PC-9 (cell line): ENCODE measurements around the gene RPL13. TPM values are rescaled to one million over a fixed set of nuclear protein-coding genes. Genes with fewer than 3 reads are reported as not detected.

ENCODE experiments used
- BruUV-seq: library from RNA; stranded (reverse); fragments of 400-500 nt; replicated peaks from 2 replicates; lab custom pipeline; 2021; lab: Mats Ljungman, UMichigan
- CTCF ChIA-PET: fragments of 300-600 bp; sonication (Branson Sonifier 250); formaldehyde crosslinking; loops from one replicate; lab custom pipeline; 2022; ENCODE audit warnings: antibody characterized with exemption; lab: Charles Lee
- POLR2A ChIA-PET: fragments of 300-600 bp; sonication (Branson Sonifier 250); formaldehyde crosslinking; loops from one replicate; lab custom pipeline; 2022; ENCODE audit warnings: antibody characterized with exemption; ENCODE audit not compliant: unreplicated experiment; lab: Charles Lee
- DNase-seq, 2 experiments: peaks; one replicate each; pipeline versions ENCODE4 v3.0.0 to v3.0.0-alpha.2; 2015 to 2022; ENCODE audit warnings: mixed read lengths in 1 of 2
- H2AFZ ChIP-seq: fragments of 200-600 bp; sonication (generic); 2 replicates; pipeline ENCODE4 v1.8.1; 2017; ENCODE audit warnings: antibody characterized with exemption
- H3F3A ChIP-seq: fragments of 200-600 bp; sonication (generic); 2 replicates; pipeline ENCODE4 v1.8.1; 2017; ENCODE audit warnings: antibody characterized with exemption, mild to moderate bottlenecking, low read depth; ENCODE audit not compliant: insufficient read depth
- H3K27ac ChIP-seq: fragments of 200-600 bp; sonication (generic); 2 replicates; pipeline ENCODE4 v1.6.1; 2016; ENCODE audit warnings: mixed run types
- H3K27me3 ChIP-seq: fragments of 200-600 bp; sonication (generic); 2 replicates; pipeline ENCODE4 v1.6.1; 2016; ENCODE audit warnings: low read depth, mixed run types; ENCODE audit not compliant: insufficient read depth
- H3K36me3 ChIP-seq: fragments of 200-600 bp; sonication (generic); 2 replicates; pipeline ENCODE4 v1.6.1; 2016; ENCODE audit warnings: low read depth, mixed run types
- H3K4me1 ChIP-seq: fragments of 200-600 bp; sonication (generic); replicated peaks from 2 replicates; pipeline ENCODE4 v1.6.1; 2016; ENCODE audit warnings: mixed run types; ENCODE audit not compliant: insufficient read depth
- H3K4me2 ChIP-seq: fragments of 200-600 bp; sonication (generic); 2 replicates; pipeline ENCODE4 v1.6.1; 2017; ENCODE audit warnings: mixed run types
- H3K4me3 ChIP-seq: fragments of 200-600 bp; sonication (generic); 2 replicates; pipeline ENCODE4 v1.6.1; 2016; ENCODE audit warnings: mixed run types
- H3K79me2 ChIP-seq: fragments of 200-600 bp; sonication (generic); 2 replicates; pipeline ENCODE4 v1.6.1; 2017; ENCODE audit warnings: low read depth, mixed run types
- H3K9me2 ChIP-seq: fragments of 200-600 bp; sonication (generic); 2 replicates; pipeline ENCODE4 v1.8.1; 2017; ENCODE audit warnings: mild to moderate bottlenecking; ENCODE audit not compliant: insufficient read depth
- H3K9me3 ChIP-seq: fragments of 200-600 bp; sonication (generic); 2 replicates; pipeline ENCODE4 v1.8.1; 2016; ENCODE audit warnings: low read depth; ENCODE audit not compliant: insufficient read depth
- H4K20me1 ChIP-seq: fragments of 200-600 bp; sonication (generic); 2 replicates; pipeline ENCODE4 v1.8.1; 2017; ENCODE audit not compliant: insufficient read depth
- EZH2 ChIP-seq: fragments of 200-600 bp; sonication (generic); IDR thresholded peaks from 2 replicates; pipeline ENCODE4 v1.8.0; 2017; ENCODE audit warnings: antibody characterized with exemption, low read depth
- intact Hi-C: fragments of 100-400 bp; cut with micrococcal nuclease; formaldehyde crosslinking; loops from one replicate; pipeline ENCODE4 v1.10.0; 2022; ENCODE audit not compliant: unreplicated experiment
- total RNA-seq: library from RNA; stranded (reverse); gene quantifications from 2 replicates; pipeline ENCODE4 v1.2.3, GENCODE V29; 2021
- TF ChIP-seq, protein P1 (sequence below): fragments of 200-600 bp; sonication (generic); conservative IDR thresholded peaks from 2 replicates; pipeline ENCODE4 v1.6.1; 2017; ENCODE audit warnings: mixed run types, antibody characterized with exemption, mild to moderate bottlenecking, moderate library complexity

The RPL13 gene
- total RNA-seq, 1 experiment from 2014 or later, result 2,045 TPM

DNA sequence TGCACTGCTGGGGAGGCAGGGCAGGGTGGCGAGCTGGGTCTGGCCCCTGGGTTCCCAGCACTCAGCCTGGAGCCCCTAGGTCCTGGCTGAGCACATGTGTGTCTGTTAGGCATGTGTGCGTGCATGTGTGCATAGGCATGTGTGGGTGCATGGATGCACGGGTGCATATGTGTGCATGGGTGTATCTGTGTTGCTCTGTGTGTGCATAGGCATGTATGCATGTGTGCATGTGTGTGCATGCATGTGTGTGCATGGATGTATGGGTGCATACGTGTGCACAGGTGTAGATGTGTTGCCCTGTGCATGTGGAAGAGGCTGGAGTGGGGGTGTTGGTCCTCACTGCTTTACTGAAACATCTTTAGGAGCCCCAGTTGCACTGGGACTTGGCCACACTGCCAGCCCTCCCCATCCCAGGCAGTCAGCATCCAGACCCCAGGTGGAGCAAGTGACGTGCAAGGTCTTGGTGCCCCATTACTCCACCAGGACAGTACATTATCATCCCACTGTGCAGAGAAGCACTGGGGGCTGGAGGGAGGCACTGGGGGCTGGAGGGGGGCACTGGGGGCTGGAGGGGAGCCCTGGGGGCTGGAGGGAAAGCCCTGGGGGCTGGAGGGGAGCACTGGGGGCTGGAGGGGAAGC lies 42.6 kb downstream of the RPL13 start:
- BruUV-seq, result no TSS peak
- H3K4me1 ChIP-seq, result peaks cover 16% of the 10 kb centered on the region; the same call in 1 of the 2 replicates
- H3K9me2 ChIP-seq, result no peaks in the 10 kb centered on the region
- no peaks in the 10 kb centered on the region for H4K20me1 ChIP-seq
- no peak overlapping the region for H2AFZ ChIP-seq
- POLR2A ChIA-PET, result interaction anchor here (0.6 kb wide), 1 partner anchor 97 kb away, joined by 7 read pairs; no protein-coding TSS in a partner anchor
- H3K36me3 ChIP-seq, result no peaks in the 10 kb centered on the region
- DNase-seq, result no peak
- H3K79me2 ChIP-seq, result no peaks in the 10 kb centered on the region
- peak overlapping the region; percentile 71 for H3K4me2 ChIP-seq
- peak overlapping the region; percentile 22; the same call in 1 of the 2 replicates for H3K4me3 ChIP-seq
- CTCF ChIA-PET, result no interaction called here
- peaks cover 17% of the 10 kb centered on the region; the same call in 1 of the 2 replicates for H3F3A ChIP-seq
- no peak overlapping the region for H3K27ac ChIP-seq
- H3K27me3 ChIP-seq, result no peaks in the 10 kb centered on the region
- TF ChIP-seq EZH2, result no peak
- TF ChIP-seq, protein P1, sequence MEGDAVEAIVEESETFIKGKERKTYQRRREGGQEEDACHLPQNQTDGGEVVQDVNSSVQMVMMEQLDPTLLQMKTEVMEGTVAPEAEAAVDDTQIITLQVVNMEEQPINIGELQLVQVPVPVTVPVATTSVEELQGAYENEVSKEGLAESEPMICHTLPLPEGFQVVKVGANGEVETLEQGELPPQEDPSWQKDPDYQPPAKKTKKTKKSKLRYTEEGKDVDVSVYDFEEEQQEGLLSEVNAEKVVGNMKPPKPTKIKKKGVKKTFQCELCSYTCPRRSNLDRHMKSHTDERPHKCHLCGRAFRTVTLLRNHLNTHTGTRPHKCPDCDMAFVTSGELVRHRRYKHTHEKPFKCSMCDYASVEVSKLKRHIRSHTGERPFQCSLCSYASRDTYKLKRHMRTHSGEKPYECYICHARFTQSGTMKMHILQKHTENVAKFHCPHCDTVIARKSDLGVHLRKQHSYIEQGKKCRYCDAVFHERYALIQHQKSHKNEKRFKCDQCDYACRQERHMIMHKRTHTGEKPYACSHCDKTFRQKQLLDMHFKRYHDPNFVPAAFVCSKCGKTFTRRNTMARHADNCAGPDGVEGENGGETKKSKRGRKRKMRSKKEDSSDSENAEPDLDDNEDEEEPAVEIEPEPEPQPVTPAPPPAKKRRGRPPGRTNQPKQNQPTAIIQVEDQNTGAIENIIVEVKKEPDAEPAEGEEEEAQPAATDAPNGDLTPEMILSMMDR, result no peak
- H3K9me3 ChIP-seq, result no peaks in the 10 kb centered on the region
- intact Hi-C loops, result no loop called here

DNA sequence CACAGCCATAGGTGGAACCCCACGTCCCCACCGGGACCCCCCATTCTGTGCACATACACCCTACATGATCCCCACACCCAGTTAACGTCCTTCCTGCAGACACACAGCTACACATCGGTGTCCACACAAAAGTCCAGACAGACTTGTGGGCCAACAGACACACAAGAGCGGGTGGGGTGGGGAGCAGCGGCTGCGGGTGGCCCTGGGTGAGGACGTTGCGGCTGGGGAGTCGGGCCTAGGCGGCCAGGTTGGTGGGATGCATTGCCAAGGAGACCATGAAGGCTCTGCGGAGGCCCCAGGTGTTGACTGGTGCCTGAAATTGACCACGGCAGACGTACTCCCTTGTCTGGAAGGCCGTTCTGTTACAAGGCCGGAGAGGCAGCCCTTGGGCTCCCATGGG lies 44.3 kb downstream of the RPL13 start:
- H3F3A ChIP-seq, result peaks cover 27% of the 10 kb centered on the region; the same call in 1 of the 2 replicates
- peaks cover 23% of the 10 kb centered on the region for H3K4me1 ChIP-seq
- CTCF ChIA-PET, result no interaction called here

DNA sequence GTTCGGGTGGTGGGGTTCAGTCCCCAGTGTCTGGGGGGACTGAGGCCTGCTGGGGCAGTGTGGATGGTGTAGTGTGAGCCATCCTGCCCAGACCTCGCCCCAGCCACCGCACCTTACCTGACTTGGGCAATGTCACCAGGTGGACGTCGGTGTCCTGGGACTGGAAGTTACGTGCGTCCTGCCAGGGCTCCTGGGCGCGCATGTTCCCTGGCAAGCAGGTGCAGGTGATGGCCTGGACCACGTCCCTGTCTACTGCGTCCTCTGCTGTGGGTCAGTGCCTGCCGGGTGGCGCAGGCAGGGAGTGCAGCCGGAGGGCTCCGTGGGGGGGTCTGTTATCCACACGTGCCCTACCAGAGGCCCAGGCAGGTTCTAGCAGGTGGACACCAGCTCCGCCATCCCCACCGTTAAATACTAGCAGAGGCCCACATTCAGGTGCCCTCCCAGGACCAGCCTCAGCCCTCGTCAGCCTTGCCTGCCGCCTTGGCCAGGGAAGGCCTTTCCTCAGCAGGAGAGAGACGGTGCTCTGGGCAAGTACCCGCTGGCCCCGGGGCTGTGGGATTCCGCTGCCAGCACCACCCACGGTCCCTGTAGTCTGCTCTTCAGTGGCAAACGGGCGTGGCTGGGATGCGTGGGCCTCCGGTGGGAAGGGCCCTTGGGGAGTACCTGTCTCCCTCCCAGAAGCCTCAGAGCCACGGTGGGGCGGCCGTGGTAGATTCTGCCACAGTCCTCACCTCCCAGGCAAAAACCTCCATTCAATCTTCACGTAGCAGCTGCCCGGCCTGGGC lies 44.9 kb downstream of the RPL13 start:
- POLR2A ChIA-PET, result no interaction called here
- no peak overlapping the region for H3K27ac ChIP-seq
- peaks cover 26% of the 10 kb centered on the region for H3K4me1 ChIP-seq
- H2AFZ ChIP-seq, result no peak overlapping the region
- no peaks in the 10 kb centered on the region for H3K36me3 ChIP-seq
- intact Hi-C loops, result no loop called here
- H3F3A ChIP-seq, result peaks cover 25% of the 10 kb centered on the region; the same call in 1 of the 2 replicates
- no peaks in the 10 kb centered on the region for H3K9me2 ChIP-seq
- BruUV-seq, result no TSS peak
- H3K79me2 ChIP-seq, result no peaks in the 10 kb centered on the region
- no peak overlapping the region for H3K4me2 ChIP-seq
- no peak overlapping the region for H3K4me3 ChIP-seq
- CTCF ChIA-PET, result no interaction called here
- H3K9me3 ChIP-seq, result no peaks in the 10 kb centered on the region
- H4K20me1 ChIP-seq, result no peaks in the 10 kb centered on the region
- no peak for DNase-seq
- TF ChIP-seq, protein P1, result no peak
- no peak for TF ChIP-seq EZH2
- no peaks in the 10 kb centered on the region for H3K27me3 ChIP-seq

More for the DNA sequence above, 44.3 kb downstream of the RPL13 start:
- Histone ChIP-seq H3K36me3 (no peaks in the 10 kb centered on the region), H3K79me2 (no peaks in the 10 kb centered on the region), H4K20me1 (no peaks in the 10 kb centered on the region), H3K27me3 (no peaks in the 10 kb centered on the region), H3K9me2 (no peaks in the 10 kb centered on the region), H3K9me3 (no peaks in the 10 kb centered on the region), H2AFZ (no peak overlapping the region), H3K4me3 (no peak overlapping the region), H3K4me2 (no peak overlapping the region), H3K27ac (no peak overlapping the region)
- TF ChIP-seq, protein P1, result no peak
- no peak for TF ChIP-seq EZH2
- no peak for DNase-seq
- BruUV-seq, result no TSS peak
- POLR2A ChIA-PET, result no interaction called here
- intact Hi-C loops, result no loop called here
